Adipose tissue (tissue), 3 donors: Measurements from ENCODE around the gene PTPRN2. TPM values are rescaled to one million over a fixed set of nuclear protein-coding genes. Genes with fewer than 3 reads are reported as not detected.

Source experiments
- H3K27ac ChIP-seq: one replicate; pipeline ENCODE4 v1.5.1; 2013; ENCODE audit warnings: low read depth, low read length
- WGBS, 3 donors: extraction: QIAGEN DNeasy Blood & Tissue Kit; methylation state at CpG; one replicate each; pipeline ENCODE4 v1.1.7; 2013; 5-methylcytosine and 5-hydroxymethylcytosine counted together
- polyA plus RNA-seq, 3 donors: library from polyadenylated mRNA; stranded (reverse); fragments of 200-250 nt; gene quantifications; one replicate each; pipeline ENCODE4 v1.2.3, GENCODE V29; 2013
- donor health status: healthy with polysubstance abuse.
- donor health status: Bipolar disorder and iron deficiency.
- donor health status: healthy.

The PTPRN2 gene
- polyA plus RNA-seq, 3 donors, result 3.7 to 8.0 (median 7.3) TPM

DNA sequence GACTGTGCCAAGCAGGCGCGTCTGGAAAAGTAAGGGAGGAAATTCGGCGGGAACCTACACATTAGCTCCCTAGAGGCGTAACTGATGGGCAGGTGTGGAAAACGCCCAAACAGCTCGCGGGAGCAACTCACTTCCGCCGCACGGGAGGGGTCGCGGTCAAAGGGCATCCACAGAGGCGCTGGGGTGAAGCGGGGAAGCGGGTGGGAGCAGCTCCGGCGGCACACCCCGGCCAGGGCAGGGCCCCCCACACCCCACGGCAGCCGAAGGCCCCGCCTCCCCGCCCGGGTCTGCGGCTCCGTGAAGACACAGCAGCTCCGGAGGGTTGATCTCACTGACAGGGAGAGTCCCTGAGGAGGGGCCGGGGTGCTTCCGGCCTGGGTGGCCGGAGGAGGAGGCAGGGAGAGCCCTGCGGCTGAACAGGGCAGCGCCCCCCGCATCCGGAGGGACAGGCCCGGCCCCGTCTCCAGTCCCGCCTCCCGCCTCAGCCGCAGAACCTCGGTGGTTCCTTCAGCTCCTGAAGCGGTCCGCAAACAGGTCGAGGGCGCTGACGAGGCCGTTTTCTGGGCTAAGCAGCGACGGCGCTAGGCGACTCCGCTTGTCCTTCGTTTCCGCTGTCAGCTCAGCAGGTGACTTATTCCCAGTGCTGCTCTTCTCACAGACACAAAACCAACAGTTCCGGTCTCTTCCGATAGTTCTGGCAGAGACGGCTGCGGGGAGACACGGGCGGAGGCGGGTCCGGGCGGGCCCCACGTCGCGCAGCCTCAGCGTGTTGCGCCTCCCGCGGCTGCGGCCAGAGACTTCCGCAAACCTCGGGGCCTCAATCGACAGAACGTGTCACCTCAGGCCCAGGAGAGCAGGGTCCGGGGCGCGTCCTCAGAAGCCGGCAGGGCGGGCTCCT is 974.7 kb downstream of the PTPRN2 start:
- no peak overlapping the region for H3K27ac ChIP-seq
- WGBS, 3 donors, result 9 to 27% (median 13%) methylated on average over 76 to 79 of the region's 79 CpGs

DNA sequence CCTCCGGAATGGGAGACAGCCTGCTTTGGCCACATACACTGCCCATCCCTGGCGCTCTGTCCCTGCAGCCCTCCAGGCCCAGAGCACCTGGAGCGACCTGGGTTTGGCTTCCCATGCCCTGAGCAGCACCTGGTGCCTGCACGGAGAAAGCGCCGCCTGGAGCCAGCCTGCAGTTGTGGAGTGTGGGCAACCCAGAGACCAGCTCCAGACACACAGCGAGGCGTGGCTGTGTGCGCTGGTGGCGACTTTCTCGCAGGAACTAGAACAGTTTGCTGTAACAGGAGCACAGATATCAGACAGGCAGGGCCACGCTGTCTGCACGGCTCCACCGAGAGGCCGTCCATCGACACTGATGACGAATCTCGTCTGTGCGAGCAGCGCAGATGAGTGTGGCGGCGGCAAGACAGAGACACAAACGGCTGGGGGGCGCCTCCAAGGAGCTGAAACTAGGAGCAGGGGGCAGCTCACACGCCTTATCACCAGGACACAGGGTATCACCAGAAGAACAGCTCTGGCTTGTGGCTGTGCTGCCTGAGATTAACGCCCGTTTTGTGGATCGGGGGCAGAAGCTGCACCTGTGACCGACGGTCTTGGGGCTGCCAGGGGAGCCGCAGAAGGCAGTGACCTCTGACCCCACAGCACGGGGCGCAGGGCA is 975.5 kb downstream of the PTPRN2 start:
- H3K27ac ChIP-seq, result no peak overlapping the region
- 75 to 85% (median 78%) methylated on average over 33 of the region's 33 CpGs for WGBS, 3 donors

DNA sequence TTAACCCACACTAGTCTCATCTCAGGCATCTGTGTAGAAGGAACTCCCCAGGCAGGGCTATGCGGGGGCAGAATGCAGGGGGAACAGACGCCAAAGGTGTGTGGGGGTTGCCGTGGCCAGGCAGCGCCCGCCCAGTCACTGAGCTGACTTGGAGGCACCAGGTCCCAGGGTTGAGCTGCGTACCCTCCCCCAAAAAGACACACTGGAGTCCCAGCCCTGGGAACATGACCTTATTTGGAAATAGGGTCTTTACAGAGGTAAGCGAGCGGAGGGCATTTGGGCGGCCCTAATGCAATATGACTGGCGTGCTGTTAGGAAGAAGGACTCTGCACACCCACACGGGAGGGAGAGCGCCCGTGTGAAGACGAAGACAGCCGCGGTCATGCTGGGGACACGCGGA is 976.3 kb downstream of the PTPRN2 start:
- 91 to 97% (median 93%) methylated on average over 18 of the region's 18 CpGs for WGBS, 3 donors
- H3K27ac ChIP-seq, result no peak overlapping the region

DNA sequence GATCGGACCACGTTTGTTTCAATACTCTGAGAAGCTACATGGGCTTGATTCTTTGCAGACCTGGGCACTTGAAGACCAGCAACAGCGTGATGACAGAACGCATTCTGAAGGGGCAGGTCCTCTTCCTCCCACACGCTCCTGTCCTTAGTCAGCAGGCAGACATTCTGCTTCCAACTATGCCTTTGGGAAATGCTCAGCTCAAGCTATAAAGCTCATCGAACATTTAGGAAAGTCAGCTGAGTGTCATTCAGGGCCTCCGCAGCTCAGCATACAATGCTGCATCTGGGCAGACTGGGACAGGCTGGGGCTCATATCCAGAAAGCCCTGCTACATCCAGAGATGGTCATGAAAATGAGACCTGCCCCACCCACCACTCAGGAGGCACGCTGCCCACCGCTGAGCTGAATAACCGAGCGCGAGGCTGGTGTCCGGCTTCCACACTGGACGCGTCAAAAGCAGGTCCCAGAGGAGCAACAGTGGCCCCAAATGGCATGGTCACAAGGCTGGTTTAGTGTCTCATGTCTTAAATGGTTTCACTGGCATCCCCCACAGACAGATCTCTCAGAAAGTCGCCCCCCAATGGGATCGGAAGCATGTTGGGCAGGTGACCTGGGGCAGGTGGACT is 976.8 kb downstream of the PTPRN2 start:
- 87 to 91% (median 91%) methylated on average over 17 of the region's 17 CpGs for WGBS, 3 donors
- no peak overlapping the region for H3K27ac ChIP-seq

DNA sequence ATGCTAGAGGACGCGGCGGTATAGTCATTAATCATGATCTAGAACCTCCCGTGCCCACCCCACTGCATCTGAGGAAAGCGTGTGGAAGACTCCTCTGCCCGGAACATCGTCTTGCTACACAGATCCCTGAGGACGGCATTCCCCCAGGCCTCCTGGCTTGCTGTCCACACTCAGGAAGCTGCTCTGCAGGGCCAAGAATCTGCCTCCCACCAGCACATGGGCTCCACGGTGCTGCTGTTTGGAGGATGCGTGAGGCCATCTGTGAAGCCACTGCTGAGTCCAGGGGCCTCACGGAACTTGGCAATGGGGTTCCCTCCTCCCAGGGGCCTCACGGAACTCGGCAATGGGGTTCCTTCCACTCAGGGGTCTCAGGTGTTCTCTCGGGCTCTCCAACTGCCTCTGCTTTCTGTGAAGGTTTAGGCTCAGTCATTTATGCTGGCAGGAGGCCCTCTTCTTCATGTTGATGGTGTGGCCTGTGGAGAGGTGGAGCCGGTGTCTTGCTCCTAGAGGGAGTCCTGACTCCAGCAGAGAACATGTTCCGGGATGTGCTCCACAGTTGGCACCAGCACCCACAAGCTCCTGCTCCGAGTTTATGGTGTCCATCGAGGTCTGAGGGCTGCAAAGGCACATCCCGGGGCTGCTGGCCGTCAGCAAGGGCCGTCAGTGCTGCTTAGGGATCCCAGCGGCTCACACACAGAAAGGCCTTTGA is 977.5 kb downstream of the PTPRN2 start:
- no peak overlapping the region for H3K27ac ChIP-seq
- 88 to 91% (median 90%) methylated on average over 22 of the region's 22 CpGs for WGBS, 3 donors

DNA sequence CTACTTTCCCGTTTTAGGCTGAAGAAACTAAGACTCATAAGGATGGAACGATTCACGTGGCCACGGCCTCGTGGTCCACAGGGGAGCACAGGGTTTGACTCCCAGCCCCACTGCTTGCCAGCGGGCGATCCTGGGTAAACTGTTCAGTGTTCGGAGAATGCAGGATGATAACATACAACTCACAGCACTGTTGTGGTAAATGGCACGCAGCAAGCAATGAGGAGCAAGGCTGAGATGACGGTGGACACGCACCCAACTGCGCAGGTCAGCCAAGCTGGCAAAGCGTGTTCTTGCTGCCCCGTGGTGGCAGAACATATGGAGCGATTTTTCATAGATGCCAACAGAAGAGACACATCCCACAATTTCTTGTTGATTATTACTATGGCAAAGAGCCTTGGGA is 978.1 kb downstream of the PTPRN2 start:
- WGBS, 3 donors, result 93 to 97% (median 95%) methylated on average over 15 of the region's 15 CpGs
- no peak overlapping the region for H3K27ac ChIP-seq

DNA sequence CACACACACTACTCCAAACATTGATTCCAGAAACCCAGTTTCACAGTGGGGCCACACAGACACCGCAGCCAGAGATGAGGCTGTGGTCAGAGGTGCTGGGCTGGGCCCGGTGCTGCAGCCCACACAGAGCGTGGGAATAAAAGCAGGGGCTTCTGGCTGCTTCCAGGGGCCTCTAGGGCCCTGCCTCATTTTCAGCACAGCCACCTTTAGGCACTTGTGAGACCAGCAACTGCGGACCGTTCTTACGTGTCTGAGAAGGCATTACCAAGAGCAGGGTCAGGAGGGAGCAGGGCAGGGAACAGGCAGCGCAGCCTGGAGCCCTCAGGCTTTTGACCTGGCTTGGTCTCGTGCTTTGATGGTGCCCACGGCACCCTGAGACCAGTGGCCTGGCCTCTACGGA is 980.4 kb downstream of the PTPRN2 start:
- 82 to 86% (median 86%) methylated on average over 10 of the region's 10 CpGs for WGBS, 3 donors
- no peak overlapping the region for H3K27ac ChIP-seq

DNA sequence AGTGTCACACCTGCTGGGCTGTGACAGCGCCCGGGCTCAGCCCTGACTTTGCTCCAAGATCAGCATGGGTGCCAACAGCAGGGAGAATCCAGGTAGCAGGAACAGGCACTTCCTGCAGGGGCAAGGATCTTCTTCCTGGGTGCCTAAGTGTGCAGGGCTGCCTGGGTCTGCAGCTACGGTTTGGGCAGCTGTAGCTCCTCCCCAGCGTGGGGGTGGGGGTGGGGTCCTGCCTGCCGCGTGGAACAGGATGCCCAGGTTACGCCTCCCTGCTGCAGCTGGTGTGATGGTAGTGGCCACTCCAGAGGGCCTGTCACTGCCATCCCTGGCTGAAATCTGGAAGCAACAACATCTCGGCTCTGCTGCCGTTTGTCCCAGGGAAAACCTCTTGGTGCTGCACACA is 981.5 kb downstream of the PTPRN2 start:
- H3K27ac ChIP-seq, result no peak overlapping the region
- 60 to 68% (median 63%) methylated on average over 9 of the region's 9 CpGs for WGBS, 3 donors

DNA sequence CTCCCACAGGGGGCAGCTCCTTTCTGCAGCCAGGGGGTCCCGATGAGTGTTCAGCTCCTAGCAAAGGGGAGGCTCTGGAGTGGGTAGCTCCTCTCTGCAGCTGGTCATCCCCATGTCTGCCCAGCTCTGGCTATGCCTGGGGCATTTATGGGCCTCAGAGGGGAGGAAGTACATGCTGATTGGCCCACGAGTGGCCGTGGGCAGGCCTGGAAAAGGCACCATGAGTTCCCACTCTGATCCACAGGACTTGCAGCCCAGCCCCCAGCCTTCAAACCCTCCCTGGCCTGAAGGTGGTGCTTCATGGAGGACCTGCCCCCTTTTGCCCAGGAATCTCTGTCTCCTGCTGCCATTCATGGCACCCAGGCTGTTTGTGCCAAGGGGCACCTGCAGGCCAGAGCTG is 982.0 kb downstream of the PTPRN2 start:
- no peak overlapping the region for H3K27ac ChIP-seq
- WGBS, 3 donors, result 79 to 92% (median 84%) methylated on average over 3 of the region's 3 CpGs

DNA sequence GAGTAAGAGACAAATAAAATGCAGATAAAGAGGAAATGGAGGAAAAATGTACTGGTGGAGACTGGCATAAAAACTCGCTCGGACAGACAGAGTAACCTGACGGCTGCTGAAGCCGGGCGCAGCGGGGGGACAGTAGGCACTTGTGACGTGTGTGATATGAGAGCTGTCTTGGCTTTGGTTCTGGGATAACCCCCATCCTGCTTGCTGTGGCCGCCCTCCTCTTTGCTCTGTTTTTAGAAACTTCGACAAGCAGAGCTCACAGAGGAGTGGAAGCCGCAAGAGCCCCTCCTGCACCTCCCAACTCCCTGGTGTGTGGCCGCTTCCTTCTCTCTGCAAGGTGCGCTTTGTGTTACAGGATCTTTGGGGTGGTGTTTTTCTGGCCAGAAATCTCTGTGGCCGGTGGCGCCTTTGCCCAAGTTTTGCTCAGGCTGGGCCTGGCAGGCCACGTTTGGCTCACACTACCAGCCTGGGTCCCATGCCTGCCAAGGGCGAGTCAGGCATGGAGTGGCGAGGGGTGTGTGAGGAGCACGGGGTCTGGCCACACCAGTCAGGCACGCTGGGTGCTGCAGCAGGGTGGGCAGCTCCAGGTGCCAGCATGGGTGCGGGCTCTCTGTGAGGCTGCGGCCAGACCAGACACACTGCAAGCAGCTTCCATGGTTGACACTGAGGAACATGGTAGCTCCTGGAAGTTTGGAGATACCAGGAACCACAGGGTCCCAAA is 982.8 kb downstream of the PTPRN2 start:
- no peak overlapping the region for H3K27ac ChIP-seq
- 87 to 96% (median 89%) methylated on average over 21 of the region's 21 CpGs for WGBS, 3 donors

DNA sequence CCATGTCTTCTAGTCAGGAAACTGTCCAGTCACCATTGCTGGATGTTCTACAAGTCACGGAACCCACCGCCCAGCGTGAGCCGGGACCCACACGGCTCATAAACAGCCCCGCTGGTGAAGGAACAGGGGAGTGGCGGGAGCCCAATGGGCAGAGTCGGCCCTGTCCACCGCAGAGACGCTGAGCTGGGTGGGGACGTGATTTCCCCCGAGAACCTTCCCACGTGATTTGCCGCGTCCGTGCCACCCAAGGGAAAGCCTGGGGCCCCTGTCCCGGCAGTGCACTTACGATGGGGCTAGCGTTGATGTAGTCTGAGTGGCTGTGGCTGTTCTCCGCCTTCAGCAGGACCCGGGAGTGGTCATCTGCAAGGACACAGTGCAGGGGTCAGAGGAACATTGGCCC is 983.9 kb downstream of the PTPRN2 start:
- no peak overlapping the region for H3K27ac ChIP-seq
- WGBS, 3 donors, result 91 to 92% (median 91%) methylated on average over 21 of the region's 21 CpGs

DNA sequence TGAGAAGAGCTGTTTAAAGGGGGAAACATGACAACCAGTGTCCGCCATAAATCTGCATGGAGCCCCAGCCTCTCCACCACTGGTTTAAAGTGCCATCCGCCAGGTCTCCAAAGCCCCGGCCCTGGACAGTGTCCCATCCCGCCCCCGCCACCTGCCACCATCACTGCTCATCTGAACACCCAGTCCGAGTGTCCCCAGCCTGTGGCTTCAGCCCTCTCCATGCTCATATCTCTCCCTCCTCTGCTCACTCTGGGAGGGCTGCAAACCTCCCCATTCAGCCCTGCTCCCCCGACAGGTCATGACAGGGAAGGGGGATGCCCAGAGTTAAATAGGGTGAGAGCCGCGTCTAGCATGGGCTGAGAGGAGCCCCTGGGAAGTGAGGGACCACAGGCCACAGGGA is 984.6 kb downstream of the PTPRN2 start:
- no peak overlapping the region for H3K27ac ChIP-seq
- 86 to 91% (median 87%) methylated on average over 9 of the region's 9 CpGs for WGBS, 3 donors

DNA sequence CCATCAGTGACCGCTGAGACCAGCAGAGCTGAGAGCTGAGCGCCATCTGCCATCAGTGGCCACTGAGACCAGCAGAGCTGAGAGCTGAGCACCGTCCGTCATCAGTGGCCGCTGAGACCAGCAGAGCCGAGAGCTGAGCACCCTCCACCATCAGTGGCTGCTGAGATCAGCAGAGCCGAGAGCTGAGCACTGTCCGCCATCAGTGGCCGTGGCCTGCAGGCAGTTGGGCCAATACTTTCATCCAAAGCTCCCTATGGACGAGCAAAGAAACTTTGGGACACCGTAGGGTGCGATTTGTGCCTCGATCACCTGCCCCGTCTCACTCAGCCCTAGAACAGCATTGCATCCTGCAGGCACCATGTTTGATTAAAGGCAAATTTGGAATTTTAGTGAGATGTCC is 985.0 kb downstream of the PTPRN2 start:
- H3K27ac ChIP-seq, result no peak overlapping the region
- 91 to 98% (median 94%) methylated on average over 14 of the region's 14 CpGs for WGBS, 3 donors

DNA sequence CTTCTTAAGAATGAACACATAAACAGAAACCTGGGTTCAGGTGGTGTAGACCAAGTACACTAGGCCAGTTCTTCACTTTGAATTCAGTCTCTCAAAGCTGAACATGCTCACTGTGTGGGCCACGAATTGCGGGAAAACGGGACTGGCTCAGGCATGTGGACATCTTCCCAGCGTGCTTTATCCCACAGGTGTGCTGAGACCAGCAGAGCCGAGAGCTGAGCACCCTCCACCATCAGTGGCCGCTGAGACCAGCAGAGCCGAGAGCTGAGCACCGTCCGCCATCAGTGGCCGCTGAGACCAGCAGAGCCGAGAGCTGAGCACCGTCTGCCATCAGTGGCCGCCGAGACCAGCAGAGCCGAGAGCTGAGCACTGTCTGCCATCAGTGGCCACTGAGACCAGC is 985.5 kb downstream of the PTPRN2 start:
- WGBS, 3 donors, result 89 to 95% (median 91%) methylated on average over 15 of the region's 15 CpGs
- no peak overlapping the region for H3K27ac ChIP-seq

DNA sequence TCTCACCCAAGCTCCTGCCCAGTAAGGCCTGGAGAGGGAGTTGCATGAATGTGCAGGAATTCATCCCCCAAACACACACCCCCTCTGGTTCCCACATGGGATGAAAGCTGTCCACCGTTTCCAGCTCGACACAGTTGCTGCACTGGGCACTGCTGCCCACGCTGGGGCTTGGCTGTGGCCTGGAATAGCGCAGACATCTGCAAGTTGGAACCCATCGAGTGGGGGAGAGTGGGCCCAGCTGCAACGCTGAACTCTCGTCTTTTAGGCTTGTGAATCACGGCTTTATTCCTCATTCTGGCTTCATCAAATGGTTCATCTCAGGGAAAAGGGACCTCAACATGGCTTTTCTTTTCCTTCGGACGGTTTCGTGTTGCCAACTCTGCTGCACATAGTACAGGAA is 986.1 kb downstream of the PTPRN2 start:
- 84 to 89% (median 88%) methylated on average over 11 of the region's 11 CpGs for WGBS, 3 donors
- no peak overlapping the region for H3K27ac ChIP-seq

DNA sequence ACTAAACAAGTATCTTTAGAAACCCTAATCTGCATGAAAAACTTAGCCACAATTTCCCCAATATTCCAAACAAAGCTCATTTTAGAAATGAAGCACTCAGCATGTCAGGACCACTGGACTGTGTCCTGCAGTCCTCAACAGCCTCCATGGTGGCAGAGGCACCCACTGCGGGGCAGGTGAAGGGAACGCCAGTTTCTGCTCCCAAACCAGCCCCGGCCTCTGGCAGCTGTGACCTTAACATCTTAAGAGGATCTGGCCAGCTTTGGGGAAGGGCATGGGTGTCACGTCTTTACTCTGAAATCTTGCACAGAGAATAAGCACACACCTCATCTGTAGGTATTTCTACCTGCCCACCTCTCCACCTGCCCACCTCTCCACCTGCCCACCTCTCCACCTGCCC is 988.1 kb downstream of the PTPRN2 start:
- 89 to 94% (median 92%) methylated on average over 4 of the region's 4 CpGs for WGBS, 3 donors
- H3K27ac ChIP-seq, result no peak overlapping the region

DNA sequence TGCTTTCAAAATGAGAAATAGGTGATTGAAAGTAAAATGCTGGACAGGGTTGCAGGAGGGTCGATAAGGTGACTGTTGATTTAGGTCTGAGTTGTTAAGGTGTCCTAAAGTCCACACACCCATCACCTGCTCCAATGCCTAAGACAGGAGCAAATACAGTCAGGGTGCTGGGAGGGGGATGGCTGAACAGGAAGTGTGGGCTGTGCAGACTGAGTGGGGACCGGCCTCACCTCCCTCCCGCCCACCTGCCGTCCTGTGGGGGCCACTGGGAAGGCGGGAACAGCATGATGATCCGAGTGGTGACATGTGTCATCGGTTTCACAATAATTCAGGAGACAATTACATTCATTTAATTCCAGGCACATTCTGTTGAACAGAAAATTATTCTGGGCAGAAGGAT is 990.1 kb downstream of the PTPRN2 start:
- WGBS, 3 donors, result 60% methylated on average over 7 of the region's 7 CpGs
- no peak overlapping the region for H3K27ac ChIP-seq

DNA sequence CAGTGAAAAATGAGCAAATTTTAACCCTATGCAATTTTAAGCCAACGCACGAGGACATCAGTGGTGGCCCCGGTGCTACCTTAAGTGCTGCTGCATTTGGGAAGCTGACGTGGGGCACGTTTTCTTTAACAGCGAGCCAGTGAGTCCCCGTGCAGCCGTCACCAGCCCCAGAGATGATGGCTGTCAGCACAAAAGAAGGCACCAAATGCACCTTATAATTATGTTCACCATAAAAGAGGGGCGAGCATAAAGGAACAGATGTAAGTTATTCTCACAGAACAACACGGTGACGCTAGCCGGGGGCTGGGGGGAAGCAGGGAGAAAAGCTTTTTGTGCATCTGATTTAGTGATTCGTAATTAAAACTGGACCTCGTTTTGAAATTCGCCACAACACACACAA is 990.7 kb downstream of the PTPRN2 start:
- WGBS, 3 donors, result 78 to 82% (median 80%) methylated on average over 15 of the region's 15 CpGs
- H3K27ac ChIP-seq, result no peak overlapping the region
